Neural progenitor cell (in vitro differentiated cells): Measurements from ENCODE around the gene PMEPA1. TPM values are rescaled to one million over a fixed set of nuclear protein-coding genes. Genes with fewer than 3 reads are reported as not detected.
A peak's percentile ranks its signal among the peaks of the same experiment; 100 is the strongest.

Experiments used
- DNase-seq: peaks from one replicate; pipeline ENCODE4 v3.0.0-alpha.2; 2016; ENCODE audit warnings: low spot score
- H2AFZ ChIP-seq: fragments of 200-600 bp; sonication (generic); replicated peaks from 2 replicates; pipeline ENCODE4 v1.6.1; 2016; ENCODE audit warnings: antibody characterized with exemption
- H3F3A ChIP-seq: fragments of 200-600 bp; sonication (generic); 2 replicates; pipeline ENCODE4 v1.6.1; 2016; ENCODE audit warnings: antibody characterized with exemption, low read depth
- H3K27ac ChIP-seq: fragments of 200-600 bp; sonication (generic); 2 replicates; pipeline ENCODE4 v1.5.1; 2016; ENCODE audit warnings: mild to moderate bottlenecking
- H3K27me3 ChIP-seq: fragments of 200-600 bp; sonication (generic); 2 replicates; pipeline ENCODE4 v1.6.1; 2016; ENCODE audit warnings: mild to moderate bottlenecking, moderate library complexity
- H3K36me3 ChIP-seq: fragments of 200-600 bp; sonication (generic); 2 replicates; pipeline ENCODE4 v1.5.1; 2016
- H3K4me1 ChIP-seq: fragments of 200-600 bp; sonication (generic); 2 replicates; pipeline ENCODE4 v1.6.1; 2016; ENCODE audit warnings: mixed run types
- H3K4me2 ChIP-seq: fragments of 200-600 bp; sonication (generic); 2 replicates; pipeline ENCODE4 v1.6.1; 2016
- H3K4me3 ChIP-seq: fragments of 200-600 bp; sonication (generic); 2 replicates; pipeline ENCODE4 v1.5.1; 2016
- H3K79me2 ChIP-seq: fragments of 200-600 bp; sonication (generic); 2 replicates; pipeline ENCODE4 v1.6.1; 2016; ENCODE audit warnings: low read depth
- H3K9ac ChIP-seq: fragments of 200-600 bp; sonication (generic); 2 replicates; pipeline ENCODE4 v1.6.1; 2016
- H3K9me3 ChIP-seq: fragments of 200-600 bp; sonication (generic); 2 replicates; pipeline ENCODE4 v1.5.1; 2016; ENCODE audit warnings: low read depth
- H4K20me1 ChIP-seq: fragments of 200-600 bp; sonication (generic); 2 replicates; pipeline ENCODE4 v1.6.1; 2016; ENCODE audit warnings: low read depth
- H3K27ac Mint-ChIP-seq: 3 replicates; pipeline ENCODE4 v1.8.0; 2021; ENCODE audit warnings: mixed read lengths
- H3K27me3 Mint-ChIP-seq: 2 replicates; pipeline ENCODE4 v1.8.0; 2022; ENCODE audit warnings: low read depth, mild to moderate bottlenecking, inconsistent platforms, moderate library complexity, mixed read lengths; ENCODE audit not compliant: insufficient read depth
- H3K36me3 Mint-ChIP-seq: 3 replicates; pipeline ENCODE4 v1.8.0; 2021; ENCODE audit warnings: mixed read lengths
- H3K4me1 Mint-ChIP-seq: 3 replicates; pipeline ENCODE4 v1.8.0; 2021; ENCODE audit warnings: mixed read lengths
- H3K4me3 Mint-ChIP-seq: 3 replicates; pipeline ENCODE4 v1.8.0; 2021; ENCODE audit warnings: mild to moderate bottlenecking, moderate library complexity, mixed read lengths
- H3K9me3 Mint-ChIP-seq: 3 replicates; pipeline ENCODE4 v1.8.0; 2020; ENCODE audit warnings: mixed read lengths
- EZH2 ChIP-seq: fragments of 200-600 bp; sonication (generic); IDR thresholded peaks from 2 replicates; pipeline ENCODE4 v1.6.1; 2017; ENCODE audit warnings: antibody characterized with exemption, mild to moderate bottlenecking, moderate library complexity
- EZH2phosphoT487 ChIP-seq: fragments of 200-600 bp; sonication (generic); IDR thresholded peaks from 2 replicates; pipeline ENCODE4 v1.6.1; 2017; ENCODE audit warnings: antibody characterized with exemption
- total RNA-seq: library from RNA; depleted of rRNA; stranded (reverse); fragments of >200 nt; gene quantifications from 2 replicates; pipeline ENCODE4 v1.2.3, GENCODE V29; 2015; ENCODE audit warnings: low replicate concordance
- TF ChIP-seq, protein P1 (sequence below): fragments of 200-600 bp; sonication (generic); IDR thresholded peaks from 2 replicates; pipeline ENCODE4 v1.5.1; 2017; ENCODE audit warnings: antibody characterized with exemption, mild to moderate bottlenecking

Gene PMEPA1, protein sequence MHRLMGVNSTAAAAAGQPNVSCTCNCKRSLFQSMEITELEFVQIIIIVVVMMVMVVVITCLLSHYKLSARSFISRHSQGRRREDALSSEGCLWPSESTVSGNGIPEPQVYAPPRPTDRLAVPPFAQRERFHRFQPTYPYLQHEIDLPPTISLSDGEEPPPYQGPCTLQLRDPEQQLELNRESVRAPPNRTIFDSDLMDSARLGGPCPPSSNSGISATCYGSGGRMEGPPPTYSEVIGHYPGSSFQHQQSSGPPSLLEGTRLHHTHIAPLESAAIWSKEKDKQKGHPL
- total RNA-seq = 0.03 and 1.7 TPM in 2 replicates

DNA sequence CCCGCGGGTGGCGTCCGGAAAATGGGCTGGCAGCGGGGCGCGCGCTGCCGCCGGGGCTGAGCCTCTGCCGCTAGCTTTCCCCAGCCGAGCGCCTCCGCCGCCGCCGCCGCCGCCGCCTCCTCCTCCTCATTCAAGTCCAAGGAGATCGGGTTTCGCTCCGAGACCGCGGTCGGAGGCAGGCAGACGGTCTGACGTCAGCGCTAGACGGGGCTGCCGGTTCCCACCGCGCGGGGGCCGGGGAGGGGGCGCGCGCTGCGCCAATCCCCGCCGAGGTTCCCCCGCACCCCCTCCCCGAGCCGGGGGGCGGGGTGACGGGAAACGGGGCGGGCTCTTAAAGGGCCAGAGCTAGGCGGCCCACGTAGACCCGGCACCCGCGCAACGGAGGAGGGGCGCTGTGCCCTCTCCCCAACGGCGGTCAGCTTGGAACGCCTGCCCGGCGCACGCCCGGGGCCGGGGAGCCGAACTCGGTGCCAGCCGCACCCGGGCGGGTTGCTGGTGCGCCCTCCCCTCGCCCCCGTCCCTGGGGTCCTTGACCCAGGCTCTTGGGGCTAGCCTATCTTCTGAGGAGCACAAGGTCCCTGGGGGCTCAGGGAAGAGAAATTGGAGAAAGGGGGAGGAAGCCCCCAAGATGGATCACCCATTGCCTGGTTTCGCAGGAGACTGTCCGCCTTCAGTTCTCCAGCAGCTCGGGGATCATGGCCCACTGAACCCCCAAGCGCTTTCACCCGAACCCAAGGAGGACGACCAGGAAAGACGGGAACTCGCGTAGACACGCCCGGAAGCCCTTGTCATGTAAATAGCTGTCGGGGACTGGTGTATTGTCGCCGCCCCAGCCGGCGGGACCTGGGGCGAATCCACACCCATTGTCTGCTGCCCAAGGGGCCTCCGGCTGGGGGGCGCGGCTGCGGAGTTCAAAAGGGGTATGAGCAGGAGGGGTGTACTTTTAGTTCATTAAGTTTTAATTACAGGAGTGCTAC is at the start of gene PMEPA1:
TSS of gene PMEPA1 (minus strand) at position 193 of the 977 bp plus-strand sequence. CDS start 433 bp downstream, outside the sequence.
- peak; percentile 62 for TF ChIP-seq EZH2phosphoT487
- TF ChIP-seq, protein P1, sequence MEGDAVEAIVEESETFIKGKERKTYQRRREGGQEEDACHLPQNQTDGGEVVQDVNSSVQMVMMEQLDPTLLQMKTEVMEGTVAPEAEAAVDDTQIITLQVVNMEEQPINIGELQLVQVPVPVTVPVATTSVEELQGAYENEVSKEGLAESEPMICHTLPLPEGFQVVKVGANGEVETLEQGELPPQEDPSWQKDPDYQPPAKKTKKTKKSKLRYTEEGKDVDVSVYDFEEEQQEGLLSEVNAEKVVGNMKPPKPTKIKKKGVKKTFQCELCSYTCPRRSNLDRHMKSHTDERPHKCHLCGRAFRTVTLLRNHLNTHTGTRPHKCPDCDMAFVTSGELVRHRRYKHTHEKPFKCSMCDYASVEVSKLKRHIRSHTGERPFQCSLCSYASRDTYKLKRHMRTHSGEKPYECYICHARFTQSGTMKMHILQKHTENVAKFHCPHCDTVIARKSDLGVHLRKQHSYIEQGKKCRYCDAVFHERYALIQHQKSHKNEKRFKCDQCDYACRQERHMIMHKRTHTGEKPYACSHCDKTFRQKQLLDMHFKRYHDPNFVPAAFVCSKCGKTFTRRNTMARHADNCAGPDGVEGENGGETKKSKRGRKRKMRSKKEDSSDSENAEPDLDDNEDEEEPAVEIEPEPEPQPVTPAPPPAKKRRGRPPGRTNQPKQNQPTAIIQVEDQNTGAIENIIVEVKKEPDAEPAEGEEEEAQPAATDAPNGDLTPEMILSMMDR = no peak
- TF ChIP-seq EZH2 = peak; percentile 67
- Histone ChIP-seq H3K36me3 (no peaks in the 10 kb centered on the region), H3K79me2 (no peaks in the 10 kb centered on the region), H4K20me1 (peaks cover 46% of the 10 kb centered on the region), H2AFZ (no peak within 1 kb of the TSS), H3K4me3 (peak within 1 kb of the TSS; percentile 61), H3K27me3 (peaks cover 84% of the 10 kb centered on the region), H3K4me2 (peak within 1 kb of the TSS; percentile 95), H3K9ac (no peak within 1 kb of the TSS), H3K9me3 (no peaks in the 10 kb centered on the region), H3K27ac (no peak within 1 kb of the TSS), H3K4me1 (peaks cover 9% of the 10 kb centered on the region), H3F3A (peaks cover 10% of the 10 kb centered on the region)
- peak within 1 kb of the TSS; percentile 92 for H3K27ac Mint-ChIP-seq
- H3K27me3 Mint-ChIP-seq = peaks cover 18% of the 10 kb centered on the region
- peaks cover 59% of the 10 kb centered on the region for H3K4me1 Mint-ChIP-seq
- H3K9me3 Mint-ChIP-seq = no peaks in the 10 kb centered on the region
- peak; percentile 90 for DNase-seq
- peak within 1 kb of the TSS; percentile 96 for H3K4me3 Mint-ChIP-seq
- H3K36me3 Mint-ChIP-seq = no peaks in the 10 kb centered on the region

DNA sequence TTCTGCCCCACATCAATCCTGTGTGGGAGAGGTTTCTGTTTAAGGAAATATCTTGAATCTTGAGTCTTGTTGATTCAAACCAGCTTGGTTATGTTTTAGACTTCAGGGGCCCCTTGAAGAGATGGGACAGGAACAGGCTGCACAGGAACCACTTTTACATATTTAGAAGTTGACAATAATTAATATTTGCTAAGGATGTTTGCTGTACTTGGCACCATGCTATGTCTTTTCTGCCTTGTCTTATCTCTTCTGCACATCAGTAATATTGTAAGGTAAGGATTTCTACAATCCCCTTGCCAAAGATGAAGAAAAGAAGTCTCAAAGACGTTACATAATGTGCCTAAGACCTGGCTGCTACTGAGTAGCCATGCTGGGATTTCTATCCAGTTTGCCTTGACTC is 48.0 kb upstream of the PMEPA1 start:
- TF ChIP-seq EZH2 = no peak
- TF ChIP-seq, protein P1 = no peak
- no peak for TF ChIP-seq EZH2phosphoT487
- H3F3A ChIP-seq = no peaks in the 10 kb centered on the region
- Mint-ChIP-seq H3K27me3 (peaks cover 6% of the 10 kb centered on the region), H3K4me1 (peaks cover 12% of the 10 kb centered on the region), H3K4me3 (no peak overlapping the region), H3K36me3 (no peaks in the 10 kb centered on the region), H3K9me3 (peaks cover 2% of the 10 kb centered on the region), H3K27ac (no peak overlapping the region)
- H3K79me2 ChIP-seq = no peaks in the 10 kb centered on the region
- H3K27me3 ChIP-seq = no peaks in the 10 kb centered on the region
- no peak overlapping the region for H3K4me2 ChIP-seq
- no peak overlapping the region for H3K9ac ChIP-seq
- H3K9me3 ChIP-seq = no peaks in the 10 kb centered on the region
- H2AFZ ChIP-seq = no peak overlapping the region
- H3K4me3 ChIP-seq = no peak overlapping the region
- no peak for DNase-seq
- no peaks in the 10 kb centered on the region for H4K20me1 ChIP-seq
- no peak overlapping the region for H3K27ac ChIP-seq
- H3K4me1 ChIP-seq = peaks cover 4% of the 10 kb centered on the region
- no peaks in the 10 kb centered on the region for H3K36me3 ChIP-seq

DNA sequence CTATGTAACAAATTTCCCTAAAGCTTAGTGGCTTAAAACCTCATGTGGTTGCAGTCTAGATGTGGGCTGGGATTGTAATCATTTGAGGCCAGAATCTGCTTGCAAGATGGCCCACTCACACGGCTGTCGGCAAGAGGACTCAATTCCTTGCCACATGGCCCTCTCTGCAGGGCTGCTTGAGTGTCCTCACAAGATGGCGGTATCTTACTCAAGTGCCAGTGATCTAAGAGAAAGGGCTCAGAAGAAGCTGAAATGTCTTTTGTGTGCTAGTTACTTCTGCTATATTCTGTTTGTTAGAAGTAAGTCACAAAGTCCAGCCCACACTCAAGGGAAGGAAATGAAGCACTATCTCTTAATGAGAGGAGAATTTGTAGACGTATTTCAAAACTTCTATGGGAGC is 47.1 kb upstream of the PMEPA1 start:
- Mint-ChIP-seq H3K36me3 (no peaks in the 10 kb centered on the region), H3K27me3 (peaks cover 6% of the 10 kb centered on the region), H3K4me3 (no peak overlapping the region), H3K4me1 (peaks cover 12% of the 10 kb centered on the region), H3K27ac (no peak overlapping the region), H3K9me3 (peaks cover 2% of the 10 kb centered on the region)
- Histone ChIP-seq H3F3A (no peaks in the 10 kb centered on the region), H2AFZ (no peak overlapping the region), H3K36me3 (no peaks in the 10 kb centered on the region), H4K20me1 (no peaks in the 10 kb centered on the region), H3K4me3 (no peak overlapping the region), H3K27me3 (no peaks in the 10 kb centered on the region), H3K4me2 (no peak overlapping the region), H3K27ac (no peak overlapping the region), H3K79me2 (no peaks in the 10 kb centered on the region), H3K9ac (no peak overlapping the region), H3K9me3 (no peaks in the 10 kb centered on the region), H3K4me1 (peaks cover 4% of the 10 kb centered on the region)
- no peak for DNase-seq
- TF ChIP-seq EZH2phosphoT487 (no peak), EZH2 (no peak)
- TF ChIP-seq, protein P1 = no peak
